ENCODE data around the gene ZBTB20. TPM values are rescaled to one million over a fixed set of nuclear protein-coding genes. Genes with fewer than 3 reads are reported as not detected.

The ZBTB20 gene
- total RNA-seq, 1 experiment from 2014 or later: 12.8 TPM

- H3K4me3 Mint-ChIP-seq (ENCODE audit: unreplicated experiment): no peak overlapping the region
These were observed 419.7 kb downstream of the ZBTB20 start for GRCh38 chr3:114727373-114727772.

GRCh38 chr3:114725966-114726365 is 421.1 kb downstream of the ZBTB20 start:
- no peak for DNase-seq
- Mint-ChIP-seq H3K27me3 (ENCODE audit: insufficient read depth, unreplicated experiment) (no peaks in the 10 kb centered on the region), H3K27ac (ENCODE audit: unreplicated experiment) (peak overlapping the region; percentile 41), H3K4me3 (ENCODE audit: unreplicated experiment) (no peak overlapping the region), H3K4me1 (ENCODE audit: low read depth, unreplicated experiment) (peaks cover 14% of the 10 kb centered on the region), H3K9me3 (ENCODE audit: unreplicated experiment) (no peaks in the 10 kb centered on the region), H3K36me3 (ENCODE audit: insufficient read depth, unreplicated experiment) (no peaks in the 10 kb centered on the region)
- peaks cover 23% of the 10 kb centered on the region for H3K4me1 ChIP-seq
- H3K27me3 ChIP-seq (replicated peaks; ENCODE audit: control insufficient read depth, insufficient read depth, low read length): no peaks in the 10 kb centered on the region
- no peaks in the 10 kb centered on the region for H3K9me3 ChIP-seq
- no peak for TF ChIP-seq CTCF (IDR thresholded peaks at IDR 0.05; ENCODE audit: insufficient read depth in 1 of 2, low read depth in 1 of 2, low read length in 1 of 2, severe bottlenecking in 1 of 2, unreplicated experiment in 1 of 2)
- POLR2A ChIA-PET: no interaction called here
- no TSS peak for BruUV-seq (replicated peaks)
- H3K36me3 ChIP-seq (ENCODE audit: control insufficient read depth, insufficient read depth, low read length): no peaks in the 10 kb centered on the region
- CTCF ChIA-PET: no interaction called here
- no peak overlapping the region for H3K4me3 ChIP-seq (ENCODE audit: low read depth, low read length)
- intact Hi-C loops (cut with micrococcal nuclease; ENCODE audit: unreplicated experiment): no loop called here

More at GRCh38 chr3:114727373-114727772, 419.7 kb downstream of the ZBTB20 start:
- Histone ChIP-seq H3K27me3 (replicated peaks; ENCODE audit: control insufficient read depth, insufficient read depth, low read length) (no peaks in the 10 kb centered on the region), H3K36me3 (ENCODE audit: control insufficient read depth, insufficient read depth, low read length) (no peaks in the 10 kb centered on the region), H3K4me3 (ENCODE audit: low read depth, low read length) (no peak overlapping the region), H3K4me1 (peaks cover 17% of the 10 kb centered on the region), H3K9me3 (no peaks in the 10 kb centered on the region)
- intact Hi-C loops (cut with micrococcal nuclease; ENCODE audit: unreplicated experiment): no loop called here
- no peaks in the 10 kb centered on the region for H3K9me3 Mint-ChIP-seq (ENCODE audit: unreplicated experiment)
- no TSS peak for BruUV-seq (replicated peaks)
- H3K4me1 Mint-ChIP-seq (ENCODE audit: low read depth, unreplicated experiment): peaks cover 19% of the 10 kb centered on the region
- no peaks in the 10 kb centered on the region for H3K36me3 Mint-ChIP-seq (ENCODE audit: insufficient read depth, unreplicated experiment)
- TF ChIP-seq CTCF (IDR thresholded peaks at IDR 0.05; ENCODE audit: insufficient read depth in 1 of 2, low read depth in 1 of 2, low read length in 1 of 2, severe bottlenecking in 1 of 2, unreplicated experiment in 1 of 2): no peak
- DNase-seq: no peak
- POLR2A ChIA-PET: no interaction called here
- CTCF ChIA-PET: no interaction called here
- no peak overlapping the region for H3K27ac Mint-ChIP-seq (ENCODE audit: unreplicated experiment)
- H3K27me3 Mint-ChIP-seq (ENCODE audit: insufficient read depth, unreplicated experiment): no peaks in the 10 kb centered on the region

- H3K36me3 ChIP-seq (ENCODE audit: control insufficient read depth, insufficient read depth, low read length): no peaks in the 10 kb centered on the region
- no peaks in the 10 kb centered on the region for H3K27me3 Mint-ChIP-seq (ENCODE audit: insufficient read depth, unreplicated experiment)
- H3K4me3 ChIP-seq (ENCODE audit: low read depth, low read length): no peak overlapping the region
- intact Hi-C loops (cut with micrococcal nuclease; ENCODE audit: unreplicated experiment): no loop called here
- H3K4me1 Mint-ChIP-seq (ENCODE audit: low read depth, unreplicated experiment): peaks cover 43% of the 10 kb centered on the region
- DNase-seq: no peak
- no peak overlapping the region for H3K27ac Mint-ChIP-seq (ENCODE audit: unreplicated experiment)
- BruUV-seq (replicated peaks): no TSS peak
- ChIA-PET POLR2A (no interaction called here), CTCF (no interaction called here)
- TF ChIP-seq CTCF (IDR thresholded peaks at IDR 0.05; ENCODE audit: insufficient read depth in 1 of 2, low read depth in 1 of 2, low read length in 1 of 2, severe bottlenecking in 1 of 2, unreplicated experiment in 1 of 2): no peak
- peaks cover 43% of the 10 kb centered on the region for H3K4me1 ChIP-seq
- no peaks in the 10 kb centered on the region for H3K9me3 Mint-ChIP-seq (ENCODE audit: unreplicated experiment)
- H3K4me3 Mint-ChIP-seq (ENCODE audit: unreplicated experiment): no peak overlapping the region
- H3K27me3 ChIP-seq (replicated peaks; ENCODE audit: control insufficient read depth, insufficient read depth, low read length): no peaks in the 10 kb centered on the region
- H3K36me3 Mint-ChIP-seq (ENCODE audit: insufficient read depth, unreplicated experiment): peaks cover 8% of the 10 kb centered on the region
- no peaks in the 10 kb centered on the region for H3K9me3 ChIP-seq
These were observed 424.6 kb downstream of the ZBTB20 start for GRCh38 chr3:114722530-114722929.

Measured in Caco-2 (cell line).